D721Med (cell line): ENCODE measurements around the gene RFC2.

ENCODE experiments used
- DNase-seq: peaks from one replicate; pipeline ENCODE4 v3.0.0; 2011; ENCODE audit warnings: low spot score; ENCODE audit not compliant: insufficient read length
- FAIRE-seq: peaks from 2 replicates; lab custom pipeline; 2011; peaks lifted over from hg19 to GRCh38; lab: Jason Lieb, UNC
- CTCF ChIP-seq: IDR thresholded peaks from 2 replicates; pipeline ENCODE4 v1.5.1; 2012; ENCODE audit warnings: mild to moderate bottlenecking, control low read depth; ENCODE audit not compliant: insufficient read depth; ENCODE audit errors: missing control alignments

The RFC2 gene

GRCh38 chr7:74222851-74223710 lies 31.1 kb downstream of the RFC2 start:
- no peak for TF ChIP-seq CTCF
- DNase-seq (no peak), FAIRE-seq (no peak)

GRCh38 chr7:74221713-74222112 lies 32.5 kb downstream of the RFC2 start:
- FAIRE-seq (no peak), DNase-seq (no peak)
- TF ChIP-seq CTCF, result no peak

- FAIRE-seq, result no peak
- no peak for TF ChIP-seq CTCF
- DNase-seq, result no peak
These were observed 34.0 kb downstream of the RFC2 start for GRCh38 chr7:74220229-74220628.

GRCh38 chr7:74219416-74219815 lies 34.8 kb downstream of the RFC2 start:
- TF ChIP-seq CTCF, result no peak
- DNase-seq (no peak), FAIRE-seq (no peak)

- DNase-seq, result no peak
- FAIRE-seq, result no peak
- no peak for TF ChIP-seq CTCF
These were observed 35.9 kb downstream of the RFC2 start for GRCh38 chr7:74218343-74218698.

GRCh38 chr7:74217455-74218342 lies 36.5 kb downstream of the RFC2 start:
- no peak for TF ChIP-seq CTCF
- no peak for FAIRE-seq
- no peak for DNase-seq
